Common myeloid progenitor, CD34-positive (primary cell): Measurements from ENCODE around the gene TNS1.

Experiments
- CTCF ChIA-PET: fragments of 350-600 bp; sonication (Branson Sonifier 250); formaldehyde crosslinking; loops from one replicate; lab custom pipeline; 2021; ENCODE audit warnings: antibody characterized with exemption; lab: Charles Lee
- POLR2A ChIA-PET: fragments of 350-600 bp; sonication (Branson Sonifier 250); formaldehyde crosslinking; loops from one replicate; lab custom pipeline; 2021; ENCODE audit warnings: antibody characterized with exemption; lab: Charles Lee
- DNase-seq, 3 donors: peaks; one replicate each; pipeline versions ENCODE4 v3.0.0 to v3.0.0-alpha.2; 2013
- H3K27ac ChIP-seq, 2 experiments: 1 replicate in 1 of 2; 2 replicates in 1 of 2; pipeline ENCODE4 v1.7.0; 2013; ENCODE audit warnings: inconsistent platforms in 2 of 2, low read length in 2 of 2, mild to moderate bottlenecking in 2 of 2, low read depth in 1 of 2, moderate library complexity in 1 of 2; ENCODE audit not compliant: severe bottlenecking in 2 of 2, insufficient read depth in 1 of 2, poor library complexity in 1 of 2
- H3K27me3 ChIP-seq, 5 experiments: replicated peaks in 2 of 5; 1 replicate in 3 of 5; 2 replicates in 2 of 5; pipeline versions ENCODE4 v1.6.1 to v1.7.0; 2013; ENCODE audit warnings: low read length in 4 of 5, mild to moderate bottlenecking in 2 of 5, moderate library complexity in 2 of 5, inconsistent platforms in 1 of 5; ENCODE audit not compliant: insufficient read depth in 5 of 5, control insufficient read depth in 4 of 5
- H3K36me3 ChIP-seq, 4 experiments: 1 replicate in 2 of 4; 2 replicates in 2 of 4; pipeline versions ENCODE4 v1.6.1 to v1.7.0; 2013; ENCODE audit warnings: low read length in 3 of 4, control low read depth in 1 of 4, mild to moderate bottlenecking in 1 of 4; ENCODE audit not compliant: control insufficient read depth in 4 of 4, insufficient read depth in 4 of 4
- H3K4me1 ChIP-seq, 4 experiments: 1 replicate in 3 of 4; 2 replicates in 1 of 4; pipeline versions ENCODE4 v1.6.1 to v1.7.1; 2013; ENCODE audit warnings: low read length in 3 of 4, mild to moderate bottlenecking in 3 of 4, control low read depth in 1 of 4, inconsistent platforms in 1 of 4, moderate library complexity in 1 of 4; ENCODE audit not compliant: control insufficient read depth in 4 of 4, insufficient read depth in 4 of 4; ENCODE audit errors: control extremely low read depth in 1 of 4
- H3K4me3 ChIP-seq, 7 experiments: 1 replicate in 4 of 7; 2 replicates in 3 of 7; pipeline versions ENCODE4 v1.5.1 to v1.7.0; 2013; ENCODE audit warnings: mild to moderate bottlenecking in 7 of 7, low read length in 6 of 7, moderate library complexity in 6 of 7, inconsistent platforms in 2 of 7, low read depth in 2 of 7, control low read depth in 1 of 7; ENCODE audit not compliant: insufficient read depth in 4 of 7, control insufficient read depth in 1 of 7; ENCODE audit errors: extremely low read depth in 1 of 7
- H3K9me3 ChIP-seq, 5 experiments: 1 replicate in 4 of 5; 2 replicates in 1 of 5; pipeline versions ENCODE4 v1.6.1 to v1.7.1; 2013; ENCODE audit warnings: low read length in 4 of 5, mild to moderate bottlenecking in 2 of 5, inconsistent platforms in 1 of 5, low read depth in 1 of 5, moderate library complexity in 1 of 5; ENCODE audit not compliant: control insufficient read depth in 4 of 5, insufficient read depth in 2 of 5; ENCODE audit errors: control extremely low read depth in 1 of 5
- WGBS: methylation state at CpG from one replicate; pipeline ENCODE4 v1.1.5; 2013; ENCODE audit not compliant: insufficient coverage; 5-methylcytosine and 5-hydroxymethylcytosine counted together

TNS1 gene

GRCh38 chr2:217972037-217972436 is 30.8 kb downstream of the TNS1 start:
- no peaks in the 10 kb centered on the region for H3K9me3 ChIP-seq
- peaks cover 0 to 2% (median 0%) of the 10 kb centered on the region in 4 experiments for H3K36me3 ChIP-seq
- H3K4me3 ChIP-seq = no peak overlapping the region
- ChIA-PET CTCF (interaction anchor here (0.7 to 1.7 kb wide), 3 partner anchors 21 to 159 kb away, joined by 3 to 4 read pairs (median 3); no protein-coding TSS in a partner anchor), POLR2A (interaction anchor here (0.6 kb wide), 1 partner anchor 14 kb away, joined by 3 read pairs; no protein-coding TSS in a partner anchor)
- no CpG with 5 or more reads among the region's 1 CpG for WGBS
- H3K4me1 ChIP-seq = no peaks in the 10 kb centered on the region
- no peak overlapping the region for H3K27ac ChIP-seq
- no peaks in the 10 kb centered on the region for H3K27me3 ChIP-seq
- no peak for DNase-seq

DNA sequence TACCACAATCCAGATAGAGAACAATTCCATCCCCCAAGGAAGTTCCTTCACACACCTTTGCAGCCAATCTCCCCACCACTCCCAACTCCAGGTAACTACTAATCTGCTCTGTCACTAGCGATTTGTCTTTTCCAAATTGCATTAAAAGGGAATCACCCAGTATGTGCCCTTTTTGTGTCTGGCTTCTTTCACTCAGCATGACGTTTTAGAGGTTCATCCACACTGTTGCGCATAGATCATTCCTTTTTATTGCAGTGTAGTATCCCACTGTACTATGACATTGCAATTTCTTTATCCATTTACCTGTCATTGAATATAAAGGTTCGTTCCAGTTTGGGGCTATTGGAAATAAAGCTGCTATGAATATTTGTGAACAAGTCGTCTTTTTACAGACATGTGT is 31.6 kb downstream of the TNS1 start:
- Histone ChIP-seq H3K9me3 (no peaks in the 10 kb centered on the region), H3K27ac (no peak overlapping the region), H3K4me3 (no peak overlapping the region), H3K36me3 (peaks cover 0 to 2% (median 0%) of the 10 kb centered on the region in 4 experiments), H3K4me1 (no peaks in the 10 kb centered on the region), H3K27me3 (no peaks in the 10 kb centered on the region)
- CTCF ChIA-PET = interaction anchor here (1.7 kb wide), 1 partner anchor 20 kb away, joined by 4 read pairs; no protein-coding TSS in a partner anchor
- POLR2A ChIA-PET = no interaction called here
- 100% methylated on average over 3 of the region's 5 CpGs for WGBS
- no peak for DNase-seq

DNA sequence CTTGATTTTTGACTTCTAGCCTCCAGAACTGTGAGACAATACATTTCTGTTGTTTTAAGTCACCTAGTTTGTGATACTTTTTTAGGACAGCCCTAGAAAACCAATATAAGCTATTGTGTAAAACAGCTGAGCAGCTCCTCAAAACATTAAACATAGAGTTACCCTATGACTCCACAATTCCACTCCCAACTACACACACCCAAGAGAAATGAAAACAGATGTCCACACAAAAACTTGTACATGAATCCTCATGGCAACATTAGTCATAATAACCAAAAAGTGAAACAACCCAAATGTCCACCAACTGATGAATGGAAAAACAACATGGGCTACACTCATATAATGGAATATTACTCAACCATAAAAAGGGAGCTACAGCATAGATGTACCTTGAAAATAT is 32.6 kb downstream of the TNS1 start:
- no peaks in the 10 kb centered on the region for H3K27me3 ChIP-seq
- ChIA-PET POLR2A (no interaction called here), CTCF (interaction anchor here (0.6 to 1.7 kb wide), 5 partner anchors 11 to 98 kb away, joined by 3 to 5 read pairs (median 3); no protein-coding TSS in a partner anchor)
- no peaks in the 10 kb centered on the region for H3K4me1 ChIP-seq
- H3K9me3 ChIP-seq = no peaks in the 10 kb centered on the region
- DNase-seq = no peak
- H3K4me3 ChIP-seq = no peak overlapping the region
- H3K36me3 ChIP-seq = peaks cover 0 to 2% (median 0%) of the 10 kb centered on the region in 4 experiments
- no peak overlapping the region for H3K27ac ChIP-seq

DNA sequence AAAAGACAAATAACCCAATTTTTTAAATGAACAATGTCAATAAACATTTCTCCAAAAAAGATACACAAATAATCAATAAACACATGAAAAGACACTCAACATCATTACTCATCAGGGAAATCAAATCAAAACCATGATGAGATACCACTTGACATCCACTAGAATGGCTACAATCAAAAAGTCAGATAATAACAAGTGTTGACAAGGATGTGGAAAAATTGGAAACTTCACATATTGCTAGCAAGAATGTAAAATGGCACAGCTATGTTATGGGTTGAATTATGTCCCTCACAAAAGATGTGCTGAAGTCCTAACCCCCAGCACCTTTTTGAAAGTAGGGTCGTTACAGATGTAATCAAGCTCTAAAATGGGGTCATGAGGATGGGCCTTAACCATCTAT is 33.2 kb downstream of the TNS1 start:
- no peak overlapping the region for H3K27ac ChIP-seq
- H3K9me3 ChIP-seq = no peaks in the 10 kb centered on the region
- H3K4me3 ChIP-seq = no peak overlapping the region
- no peak for DNase-seq
- H3K36me3 ChIP-seq = peaks cover 0 to 2% (median 0%) of the 10 kb centered on the region in 4 experiments
- POLR2A ChIA-PET = no interaction called here
- WGBS = 100% methylated on average over 1 of the region's 1 CpG
- CTCF ChIA-PET = interaction anchor here (0.6 to 1.6 kb wide), 3 partner anchors 11 to 59 kb away, joined by 3 to 5 read pairs (median 3); no protein-coding TSS in a partner anchor
- H3K27me3 ChIP-seq = no peaks in the 10 kb centered on the region
- H3K4me1 ChIP-seq = no peaks in the 10 kb centered on the region

- no peaks in the 10 kb centered on the region for H3K27me3 ChIP-seq
- no peak overlapping the region for H3K27ac ChIP-seq
- peaks cover 0 to 2% (median 0%) of the 10 kb centered on the region in 4 experiments for H3K36me3 ChIP-seq
- no CpG with 5 or more reads among the region's 1 CpG for WGBS
- ChIA-PET CTCF (interaction anchor here (1.0 kb wide), 1 partner anchor 11 kb away, joined by 3 read pairs; no protein-coding TSS in a partner anchor), POLR2A (no interaction called here)
- H3K9me3 ChIP-seq = no peaks in the 10 kb centered on the region
- DNase-seq = no peak
- H3K4me3 ChIP-seq = no peak overlapping the region
- H3K4me1 ChIP-seq = no peaks in the 10 kb centered on the region
Observed at GRCh38 chr2:217968023-217968422, 34.8 kb downstream of the TNS1 start.

DNA sequence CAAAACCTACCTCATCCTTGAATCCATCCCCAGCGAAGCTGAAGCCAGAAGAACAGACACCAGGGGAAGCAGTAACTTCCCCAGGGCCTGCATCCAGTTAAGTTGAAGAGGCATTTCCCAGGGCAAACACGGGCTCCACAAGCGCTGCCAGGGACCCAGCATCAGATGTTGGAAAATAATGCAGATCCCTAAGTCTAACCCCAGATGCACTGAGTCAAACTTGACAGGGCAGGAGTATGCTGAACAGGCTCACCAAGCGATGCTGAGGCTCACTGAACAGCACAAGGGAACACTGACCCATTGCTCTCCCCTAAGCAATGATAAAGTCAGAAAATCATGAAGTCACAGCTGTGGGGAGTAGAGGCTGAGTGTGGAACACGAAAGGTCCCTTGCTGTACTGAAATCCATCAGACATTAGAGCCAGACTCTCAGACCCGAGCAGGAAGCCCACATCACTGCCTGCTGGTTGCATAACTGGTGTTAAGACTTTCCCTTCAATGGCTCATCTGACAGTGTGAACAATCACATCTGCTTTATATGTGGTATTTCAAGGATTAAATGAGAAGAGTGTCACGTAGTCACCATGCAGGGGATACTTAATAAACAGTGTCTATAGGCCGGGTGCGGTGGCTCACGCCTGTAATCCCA is 36.2 kb downstream of the TNS1 start:
- no peak for DNase-seq
- H3K4me3 ChIP-seq = no peak overlapping the region
- WGBS = over 99% methylated on average over 6 of the region's 10 CpGs
- H3K36me3 ChIP-seq = peaks cover 0 to 2% (median 0%) of the 10 kb centered on the region in 4 experiments
- ChIA-PET POLR2A (no interaction called here), CTCF (interaction anchor here (0.6 to 1.0 kb wide), 2 partner anchors 9 to 77 kb away, joined by 3 read pairs; no protein-coding TSS in a partner anchor)
- H3K27me3 ChIP-seq = no peaks in the 10 kb centered on the region
- no peak overlapping the region for H3K27ac ChIP-seq
- H3K4me1 ChIP-seq = no peaks in the 10 kb centered on the region
- H3K9me3 ChIP-seq = no peaks in the 10 kb centered on the region
